Neural cell (in vitro differentiated cells): ENCODE results near the gene FBXW2. TPM values are rescaled to one million over a fixed set of nuclear protein-coding genes. Genes with fewer than 3 reads are reported as not detected.

Source experiments
- H2AFZ ChIP-seq: fragments of 200-600, 300-800 bp; sonication (generic), shearing (Covaris generic); 2 replicates; pipeline ENCODE4 v1.6.0; 2014; ENCODE audit warnings: low read depth, mild to moderate bottlenecking, antibody characterized with exemption, low read length, moderate library complexity
- H3F3A ChIP-seq: fragments of 200-600 bp; shearing (Covaris generic); 2 replicates; pipeline ENCODE4 v1.6.1; 2016; ENCODE audit warnings: mild to moderate bottlenecking, moderate library complexity, mixed read lengths, antibody characterized with exemption, low read length; ENCODE audit not compliant: insufficient read depth, poor library complexity, severe bottlenecking
- H3K27ac ChIP-seq: fragments of 200-600, 300-800 bp; sonication (generic), shearing (Covaris generic); 2 replicates; pipeline ENCODE4 v1.5.1; 2014; ENCODE audit warnings: mild to moderate bottlenecking, low read length, moderate library complexity
- H3K27me3 ChIP-seq: fragments of 300-800, 200-600 bp; sonication (generic), shearing (Covaris generic); 2 replicates; pipeline ENCODE4 v1.6.0; 2014; ENCODE audit warnings: mild to moderate bottlenecking, low read depth, low read length, moderate library complexity; ENCODE audit not compliant: insufficient read depth
- H3K36me3 ChIP-seq: fragments of 300-800, 200-600 bp; sonication (generic), shearing (Covaris generic); 2 replicates; pipeline ENCODE4 v1.5.1; 2014; ENCODE audit warnings: mild to moderate bottlenecking, antibody characterized with exemption, low read length, moderate library complexity; ENCODE audit not compliant: insufficient read depth
- H3K4me2 ChIP-seq: fragments of 300-800, 200-600 bp; sonication (generic), shearing (Covaris generic); 2 replicates; pipeline ENCODE4 v1.6.0; 2014; ENCODE audit warnings: mild to moderate bottlenecking, low read length
- H3K4me3 ChIP-seq: fragments of 300-800, 200-600 bp; sonication (generic), shearing (Covaris generic); 2 replicates; pipeline ENCODE4 v1.5.1; 2014; ENCODE audit warnings: mild to moderate bottlenecking, low read length, moderate library complexity
- H3K79me2 ChIP-seq: fragments of 200-600 bp; shearing (Covaris generic); replicated peaks from 2 replicates; pipeline ENCODE4 v1.6.0; 2014; ENCODE audit warnings: mild to moderate bottlenecking, low read length, moderate library complexity; ENCODE audit not compliant: insufficient read depth
- H3K9ac ChIP-seq: fragments of 300-800, 200-600 bp; sonication (generic), shearing (Covaris generic); 2 replicates; pipeline ENCODE4 v1.6.1; 2016; ENCODE audit warnings: mild to moderate bottlenecking, low read length, mixed read lengths
- H3K9me2 ChIP-seq: fragments of 200-600 bp; shearing (Covaris generic); 2 replicates; pipeline ENCODE4 v1.6.1; 2016; ENCODE audit warnings: mild to moderate bottlenecking, low read length, mixed read lengths; ENCODE audit not compliant: insufficient read depth
- H3K9me3 ChIP-seq: fragments of 200-600, 300-800 bp; sonication (generic), shearing (Covaris generic); 2 replicates; pipeline ENCODE4 v1.6.1; 2016; ENCODE audit warnings: mild to moderate bottlenecking, mixed run types, low read length, moderate library complexity, mixed read lengths
- H4K20me1 ChIP-seq: fragments of 200-600 bp; shearing (Covaris generic); 2 replicates; pipeline ENCODE4 v1.6.1; 2016; ENCODE audit warnings: mild to moderate bottlenecking, mixed run types; ENCODE audit not compliant: insufficient read depth
- CTCF ChIP-seq: fragments of 450-650 bp; IDR thresholded peaks from 2 replicates; pipeline ENCODE4 v1.5.1; 2014; ENCODE audit warnings: antibody characterized with exemption, mild to moderate bottlenecking, moderate library complexity; ENCODE audit not compliant: poor library complexity, severe bottlenecking
- EP300 ChIP-seq: fragments of 450-650 bp; conservative IDR thresholded peaks from 2 replicates; pipeline ENCODE4 v1.6.1; 2014; ENCODE audit warnings: antibody characterized with exemption, mild to moderate bottlenecking, moderate library complexity; ENCODE audit not compliant: poor library complexity, severe bottlenecking
- MXI1 ChIP-seq: fragments of 450-650 bp; conservative IDR thresholded peaks from 2 replicates; pipeline ENCODE4 v1.6.1; 2014; ENCODE audit warnings: antibody characterized with exemption, mild to moderate bottlenecking; ENCODE audit not compliant: poor library complexity, severe bottlenecking
- POLR2AphosphoS5 ChIP-seq: IDR thresholded peaks from 2 replicates; pipeline ENCODE4 v1.6.1; 2012
- RAD21 ChIP-seq: fragments of 450-650 bp; conservative IDR thresholded peaks from 2 replicates; pipeline ENCODE4 v1.6.1; 2014; ENCODE audit warnings: antibody characterized with exemption, mild to moderate bottlenecking, moderate library complexity
- SMC3 ChIP-seq: fragments of 450-650 bp; conservative IDR thresholded peaks from 2 replicates; pipeline ENCODE4 v1.6.1; 2014; ENCODE audit warnings: antibody characterized with exemption, mild to moderate bottlenecking, moderate library complexity; ENCODE audit not compliant: poor library complexity
- TAF1 ChIP-seq: IDR thresholded peaks from 2 replicates; pipeline ENCODE4 v1.6.1; 2012; ENCODE audit warnings: low read depth
- polyA plus RNA-seq: library from polyadenylated mRNA; depleted of rRNA; stranded (reverse); fragments of >200 nt; gene quantifications from 2 replicates; pipeline ENCODE4 v1.2.3, GENCODE V29; 2014
- TF ChIP-seq, protein P1 (sequence below): IDR thresholded peaks from 2 replicates; pipeline ENCODE4 v1.6.1; 2012; ENCODE audit warnings: borderline replicate concordance

The FBXW2 gene
- polyA plus RNA-seq, 1 donor from 2014 or later: 49.5 TPM

- Histone ChIP-seq H3K27ac (no peak overlapping the region), H4K20me1 (no peaks in the 10 kb centered on the region), H3K27me3 (no peaks in the 10 kb centered on the region), H2AFZ (no peak overlapping the region), H3F3A (no peaks in the 10 kb centered on the region), H3K79me2 (no peaks in the 10 kb centered on the region), H3K36me3 (no peaks in the 10 kb centered on the region), H3K4me3 (no peak overlapping the region), H3K9ac (no peak overlapping the region), H3K9me2 (no peaks in the 10 kb centered on the region), H3K4me2 (no peak overlapping the region), H3K9me3 (no peaks in the 10 kb centered on the region)
- TF ChIP-seq RAD21 (no peak), CTCF (no peak), POLR2AphosphoS5 (no peak), SMC3 (no peak), EP300 (no peak), MXI1 (no peak), TAF1 (no peak)
- TF ChIP-seq, protein P1, sequence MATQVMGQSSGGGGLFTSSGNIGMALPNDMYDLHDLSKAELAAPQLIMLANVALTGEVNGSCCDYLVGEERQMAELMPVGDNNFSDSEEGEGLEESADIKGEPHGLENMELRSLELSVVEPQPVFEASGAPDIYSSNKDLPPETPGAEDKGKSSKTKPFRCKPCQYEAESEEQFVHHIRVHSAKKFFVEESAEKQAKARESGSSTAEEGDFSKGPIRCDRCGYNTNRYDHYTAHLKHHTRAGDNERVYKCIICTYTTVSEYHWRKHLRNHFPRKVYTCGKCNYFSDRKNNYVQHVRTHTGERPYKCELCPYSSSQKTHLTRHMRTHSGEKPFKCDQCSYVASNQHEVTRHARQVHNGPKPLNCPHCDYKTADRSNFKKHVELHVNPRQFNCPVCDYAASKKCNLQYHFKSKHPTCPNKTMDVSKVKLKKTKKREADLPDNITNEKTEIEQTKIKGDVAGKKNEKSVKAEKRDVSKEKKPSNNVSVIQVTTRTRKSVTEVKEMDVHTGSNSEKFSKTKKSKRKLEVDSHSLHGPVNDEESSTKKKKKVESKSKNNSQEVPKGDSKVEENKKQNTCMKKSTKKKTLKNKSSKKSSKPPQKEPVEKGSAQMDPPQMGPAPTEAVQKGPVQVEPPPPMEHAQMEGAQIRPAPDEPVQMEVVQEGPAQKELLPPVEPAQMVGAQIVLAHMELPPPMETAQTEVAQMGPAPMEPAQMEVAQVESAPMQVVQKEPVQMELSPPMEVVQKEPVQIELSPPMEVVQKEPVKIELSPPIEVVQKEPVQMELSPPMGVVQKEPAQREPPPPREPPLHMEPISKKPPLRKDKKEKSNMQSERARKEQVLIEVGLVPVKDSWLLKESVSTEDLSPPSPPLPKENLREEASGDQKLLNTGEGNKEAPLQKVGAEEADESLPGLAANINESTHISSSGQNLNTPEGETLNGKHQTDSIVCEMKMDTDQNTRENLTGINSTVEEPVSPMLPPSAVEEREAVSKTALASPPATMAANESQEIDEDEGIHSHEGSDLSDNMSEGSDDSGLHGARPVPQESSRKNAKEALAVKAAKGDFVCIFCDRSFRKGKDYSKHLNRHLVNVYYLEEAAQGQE: no peak
These were observed 57.6 kb downstream of the FBXW2 start for GRCh38 chr9:120735415-120736126.

DNA sequence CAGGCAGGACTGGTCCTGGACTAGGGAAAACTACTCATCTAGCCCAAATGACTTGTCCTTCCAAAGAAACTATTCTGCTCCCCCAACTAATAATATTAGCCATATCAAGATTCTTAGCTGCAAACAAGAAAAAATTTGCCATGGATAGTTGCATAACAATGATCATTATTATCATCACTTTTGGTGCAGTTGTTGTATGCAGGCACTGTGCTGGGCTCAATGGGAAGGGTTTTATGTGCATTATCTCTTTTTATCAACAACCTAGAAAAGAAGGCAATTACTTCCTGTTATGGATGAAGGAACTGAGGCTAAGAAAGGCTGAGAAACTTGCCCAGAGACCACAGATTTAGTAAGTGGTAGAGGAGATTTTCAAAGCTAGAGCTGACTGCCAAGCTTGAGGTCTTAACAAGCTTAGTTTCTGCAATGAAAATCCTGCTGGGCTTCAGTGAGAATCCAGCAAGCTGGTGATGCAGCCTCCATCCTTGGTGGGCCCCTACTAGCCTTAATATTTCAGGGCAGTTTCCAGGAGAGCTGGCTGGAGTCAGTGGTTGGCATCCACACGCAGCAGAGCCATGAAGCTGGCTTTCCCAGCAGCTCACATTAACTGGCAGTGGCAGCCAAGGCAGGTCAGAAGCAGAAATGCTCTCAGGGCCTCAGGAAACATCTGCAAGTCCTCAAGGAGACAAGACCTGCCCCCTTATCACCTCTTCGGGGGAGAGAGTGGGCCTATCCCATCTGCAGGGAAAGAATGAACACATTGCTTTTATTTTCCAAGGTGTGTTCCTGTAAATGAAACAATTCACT is 58.4 kb downstream of the FBXW2 start:
- no peaks in the 10 kb centered on the region for H3F3A ChIP-seq
- H3K4me3 ChIP-seq: no peak overlapping the region
- H3K9me2 ChIP-seq: no peaks in the 10 kb centered on the region
- H3K27me3 ChIP-seq: no peaks in the 10 kb centered on the region
- no peak overlapping the region for H2AFZ ChIP-seq
- H3K9ac ChIP-seq: no peak overlapping the region
- TF ChIP-seq EP300: no peak
- H3K36me3 ChIP-seq: no peaks in the 10 kb centered on the region
- H3K27ac ChIP-seq: no peak overlapping the region
- H3K79me2 ChIP-seq: no peaks in the 10 kb centered on the region
- no peak overlapping the region for H3K4me2 ChIP-seq
- H3K9me3 ChIP-seq: no peaks in the 10 kb centered on the region
- no peaks in the 10 kb centered on the region for H4K20me1 ChIP-seq
